ENCODE results near the gene SERHL2.

DNA sequence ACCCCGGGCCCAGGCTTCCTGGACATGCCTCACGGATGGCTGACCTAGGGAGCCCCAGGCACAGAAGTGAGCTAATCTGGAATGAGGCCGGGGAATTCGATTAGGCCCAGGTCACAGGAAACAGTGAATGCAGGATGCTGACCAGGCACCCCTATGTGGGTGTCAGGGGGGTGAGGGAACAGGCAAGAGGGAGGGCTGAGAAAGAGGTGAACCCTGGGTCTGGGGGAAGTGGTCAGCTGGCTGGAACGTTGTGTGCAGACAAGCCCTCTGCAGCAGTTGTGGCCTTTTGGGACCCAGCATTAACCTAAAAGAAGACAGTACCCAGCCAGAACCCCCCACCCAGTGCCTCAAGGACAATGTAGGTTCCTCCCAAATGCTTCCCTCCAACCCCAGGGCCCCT lies 8.1 kb downstream of the SERHL2 start:
- TF ChIP-seq EZH2phosphoT487 (IDR thresholded peaks at IDR 0.05; ENCODE audit: insufficient read depth, low read depth) (no peak), EZH2 (IDR thresholded peaks at IDR 0.05; ENCODE audit: insufficient read depth, poor library complexity, severe bottlenecking) (no peak)
